Adrenal gland (tissue), 12 donors: ENCODE results near the gene C13orf46. TPM values are rescaled to one million over a fixed set of nuclear protein-coding genes. Genes with fewer than 3 reads are reported as not detected.

Experiments used
- DNase-seq, 7 donors: peaks; one replicate each; pipeline ENCODE4 v3.0.0-alpha.2; 2019 to 2020
- H3K27ac ChIP-seq, 5 donors: fragments of 200-600 bp; sonication (generic) in 4 of 5; 1 replicate in 3 of 5; 2 replicates in 2 of 5; pipeline versions ENCODE4 v1.5.1 to v1.8.0; 2016 to 2020; ENCODE audit warnings: mild to moderate bottlenecking in 1 of 5
- H3K27me3 ChIP-seq: fragments of 200-600 bp; 2 replicates; pipeline ENCODE4 v1.8.0; 2021
- H3K36me3 ChIP-seq, 2 donors: fragments of 200-600 bp; replicated peaks in 1 of 2; 1 replicate in 1 of 2; 2 replicates in 1 of 2; pipeline versions ENCODE4 v1.5.1 to v1.8.0; 2018 to 2022
- H3K4me1 ChIP-seq, 2 donors: fragments of 200-600 bp; replicated peaks in 1 of 2; 1 replicate in 1 of 2; 2 replicates in 1 of 2; pipeline versions ENCODE4 v1.5.1 to v1.8.0; 2018 to 2021
- H3K4me3 ChIP-seq, 4 donors: fragments of 200-600 bp; sonication (generic) in 3 of 4; one replicate each; pipeline ENCODE4 v1.5.1; 2016 to 2018
- H3K9me3 ChIP-seq, 3 donors: fragments of 200-600 bp; sonication (generic) in 1 of 3; replicated peaks in 1 of 3; 1 replicate in 2 of 3; 2 replicates in 1 of 3; pipeline versions ENCODE4 v1.5.1 to v1.8.0; 2016 to 2021
- CTCF ChIP-seq, 6 experiments: fragments of 450-650 bp in 4 of 6; fragments of 200-600 bp in 2 of 6; sonication (generic) in 1 of 6; IDR thresholded peaks; 1 replicate in 5 of 6; 2 replicates in 1 of 6; pipeline versions ENCODE4 v1.5.1 to v1.8.0; 2016 to 2021; ENCODE audit warnings: antibody characterized with exemption in 6 of 6, mild to moderate bottlenecking in 2 of 6, moderate library complexity in 1 of 6
- POLR2A ChIP-seq, 2 donors: fragments of 450-650 bp; IDR thresholded peaks; one replicate each; pipeline ENCODE4 v1.6.1; 2017; ENCODE audit warnings: antibody characterized with exemption in 2 of 2, mild to moderate bottlenecking in 2 of 2, moderate library complexity in 1 of 2
- WGBS, 4 donors: extraction: QIAGEN DNeasy Blood & Tissue Kit in 2 of 4; methylation state at CpG; one replicate each; pipeline versions ENCODE4 v1.1.5 to v1.1.7; 2013 to 2017; 5-methylcytosine and 5-hydroxymethylcytosine counted together
- intact Hi-C, 2 donors: fragments of 100-400 bp; cut with DNase I; formaldehyde crosslinking; loops; one replicate each; pipeline versions ENCODE4 v1.14.1 to v1.15.0; 2022 to 2023
- polyA plus RNA-seq, 3 donors: library from polyadenylated mRNA; stranded (reverse); fragments of 200-250 nt in 2 of 3; fragments of 350-450 nt in 1 of 3; fragmentation: Illumina TruSeq in 1 of 3; extraction: RNeasy Lipid Tissue Mini Kit (QIAGEN cat#74804) in 1 of 3; gene quantifications; one replicate each; pipeline ENCODE4 v1.2.3, GENCODE V29; 2013 to 2014
- total RNA-seq, 9 donors: library from RNA; depleted of rRNA in 4 of 9; stranded (reverse); fragments of >200 nt in 4 of 9; fragments of 120-200 nt in 1 of 9; fragmentation: NEBNext Ultra II Directional in 1 of 9; extraction: Animal tissue kit (Norgen Biotek cat#: 25700) in 1 of 9; gene quantifications; one replicate each; pipeline versions ENCODE4 v1.1.0 to v1.2.4, GENCODE V29; 2013 to 2023
- donor health status: healthy with polysubstance abuse.
- donor health status: Bipolar disorder and iron deficiency.
- donor health status: DM: yes; HTN: yes; CAD: no.
- donor health status: DM: no; HTN: no; CAD: no.
- donor health status: DM: no; HTN: no; CAD: no.
- donor health status: DM: yes; HTN: yes; CAD: no.

C13orf46 gene
- total and polyA plus RNA-seq, 12 donors, result 0.06 to 0.88 (median 0.19) TPM; not detected in 3

GRCh38 chr13:114004420-114005205 lies 30.7 kb upstream of the C13orf46 start:
- no peaks in the 10 kb centered on the region for H3K4me1 ChIP-seq
- intact Hi-C loops, result no loop called here
- DNase-seq, result peak in 1 of 7 donors; percentile 10
- H3K36me3 ChIP-seq, result peaks cover 0 to 6% of the 10 kb centered on the region in 2 donors
- no peaks in the 10 kb centered on the region for H3K9me3 ChIP-seq
- whole genome bisulfite sequencing, 4 donors, result 82 to 88% (median 83%) methylated on average over 41 of the region's 41 CpGs
- H3K4me3 ChIP-seq, result no peak overlapping the region
- no peaks in the 10 kb centered on the region for H3K27me3 ChIP-seq
- no peak overlapping the region for H3K27ac ChIP-seq
- no peak for TF ChIP-seq POLR2A (IDR thresholded peaks at IDR 0.05)
- no peak for TF ChIP-seq CTCF (IDR thresholded peaks at IDR 0.05)

GRCh38 chr13:114002771-114003321 lies 29.0 kb upstream of the C13orf46 start:
- Histone ChIP-seq H3K27me3 (no peaks in the 10 kb centered on the region), H3K4me3 (no peak overlapping the region), H3K27ac (no peak overlapping the region), H3K9me3 (no peaks in the 10 kb centered on the region), H3K4me1 (no peaks in the 10 kb centered on the region), H3K36me3 (no peaks in the 10 kb centered on the region)
- WGBS, 4 donors, result 88 to 94% (median 89%) methylated on average over 18 to 24 of the region's 24 CpGs
- intact Hi-C loops, result no loop called here
- DNase-seq, result no peak
- TF ChIP-seq CTCF (IDR thresholded peaks at IDR 0.05), result no peak
- no peak for TF ChIP-seq POLR2A (IDR thresholded peaks at IDR 0.05)

- Histone ChIP-seq H3K36me3 (no peaks in the 10 kb centered on the region), H3K27me3 (no peaks in the 10 kb centered on the region), H3K4me1 (no peaks in the 10 kb centered on the region), H3K9me3 (no peaks in the 10 kb centered on the region), H3K27ac (no peak overlapping the region), H3K4me3 (no peak overlapping the region)
- WGBS, 4 donors, result 83 to 87% (median 85%) methylated on average over 27 of the region's 27 CpGs
- intact Hi-C loops, result no loop called here
- DNase-seq, result no peak
- no peak for TF ChIP-seq CTCF (IDR thresholded peaks at IDR 0.05)
- TF ChIP-seq POLR2A (IDR thresholded peaks at IDR 0.05), result no peak
Observed at GRCh38 chr13:114002009-114002544, 28.2 kb upstream of the C13orf46 start.

GRCh38 chr13:114001331-114002008 lies 27.6 kb upstream of the C13orf46 start:
- peaks cover 0 to 1% of the 10 kb centered on the region in 2 donors for H3K36me3 ChIP-seq
- WGBS, 4 donors, result 79 to 94% (median 92%) methylated on average over 14 to 46 of the region's 46 CpGs

More at GRCh38 chr13:114001331-114002008, 27.6 kb upstream of the C13orf46 start:
- Histone ChIP-seq H3K27ac (no peak overlapping the region), H3K4me1 (no peaks in the 10 kb centered on the region), H3K9me3 (no peaks in the 10 kb centered on the region), H3K4me3 (no peak overlapping the region), H3K27me3 (no peaks in the 10 kb centered on the region)
- DNase-seq, result no peak
- intact Hi-C loops, result no loop called here
- TF ChIP-seq POLR2A (IDR thresholded peaks at IDR 0.05), result no peak
- TF ChIP-seq CTCF (IDR thresholded peaks at IDR 0.05), result no peak
